ENCODE measurements around the gene NTN3.

Gene NTN3

GRCh38 chr16:2466667-2467527 lies 4.2 kb upstream of the NTN3 start:
- peak; percentile 21 for DNase-seq

GRCh38 chr16:2467528-2468232 lies 3.4 kb upstream of the NTN3 start:
- peak; percentile 92 for DNase-seq

- DNase-seq = peak; percentile 93
These were observed 2.8 kb upstream of the NTN3 start for GRCh38 chr16:2468233-2468724.

- peak; percentile 98 for DNase-seq
These were observed 2.2 kb upstream of the NTN3 start for GRCh38 chr16:2468725-2469398.

GRCh38 chr16:2469399-2470233 lies 1.5 kb upstream of the NTN3 start:
- peak; percentile 40 for DNase-seq

- no peak for DNase-seq
These were observed 879 bp upstream of the NTN3 start for GRCh38 chr16:2470234-2470601.

- peak; percentile 73 for DNase-seq
These were observed 488 bp upstream of the NTN3 start for GRCh38 chr16:2470603-2471015.

GRCh38 chr16:2471653-2472487 lies 773 bp downstream of the NTN3 start:
- DNase-seq = peak; percentile 19

GRCh38 chr16:2472488-2472864 lies 1.4 kb downstream of the NTN3 start:
- DNase-seq = no peak

- DNase-seq = no peak
These were observed 1.9 kb downstream of the NTN3 start for GRCh38 chr16:2472885-2473445.

GRCh38 chr16:2473446-2473926 lies 2.4 kb downstream of the NTN3 start:
- DNase-seq = peak; percentile 59

- DNase-seq = peak; percentile 66
These were observed 3.1 kb downstream of the NTN3 start for GRCh38 chr16:2473999-2474876.

- DNase-seq = peak; percentile 89
These were observed 3.8 kb downstream of the NTN3 start, which contains the start of gene TBC1D24 for GRCh38 chr16:2474877-2475412. Gene TBC1D24 (plus strand): TSS chr16:2475127. CDS start chr16:2496149, 21,022 bp downstream.

- peak; percentile 20 for DNase-seq
These were observed 4.6 kb downstream of the NTN3 start for GRCh38 chr16:2475413-2476344.

- no peak for DNase-seq
These were observed 5.2 kb downstream of the NTN3 start for GRCh38 chr16:2476345-2476720.

GRCh38 chr16:2476741-2477140 lies 5.6 kb downstream of the NTN3 start:
- no peak for DNase-seq

- DNase-seq = no peak
These were observed 6.2 kb downstream of the NTN3 start for GRCh38 chr16:2477327-2477726.

- peak; percentile 59 for DNase-seq
These were observed 7.2 kb downstream of the NTN3 start for GRCh38 chr16:2478279-2478678.
